GM12878 (cell line): Measurements from ENCODE around the gene ZXDC. TPM values are rescaled to one million over a fixed set of nuclear protein-coding genes. Genes with fewer than 3 reads are reported as not detected.

ENCODE experiments used
- ATAC-seq: fragments of 200-7000 bp; cut with Tn5 transposase; 3 replicates; pipeline ENCODE4 v1.9.1; 2020; ENCODE audit warnings: mild to moderate bottlenecking, moderate library complexity
- BruUV-seq: library from RNA; stranded (reverse); fragments of 400-500 nt; replicated peaks from 2 replicates; lab custom pipeline; 2021; lab: Mats Ljungman, UMichigan
- CTCF ChIA-PET: fragments of 300-600 bp; sonication (Branson Sonifier 250); formaldehyde crosslinking; extraction: SDS; loops from one replicate; lab custom pipeline; 2021; ENCODE audit warnings: inconsistent platforms; lab: Yijun Ruan, JAX
- POLR2A ChIA-PET: fragments of 350-600 bp; formaldehyde crosslinking; extraction: SDS; loops from one replicate; lab custom pipeline; 2021; ENCODE audit warnings: inconsistent platforms; lab: Charles Lee
- RAD21 ChIA-PET: fragments of 300-600 bp; sonication (Branson Sonifier 250); formaldehyde crosslinking; loops from one replicate; lab custom pipeline; 2023; ENCODE audit warnings: antibody characterized with exemption; ENCODE audit not compliant: unreplicated experiment; lab: Charles Lee
- SMC1A ChIA-PET: fragments of 300-600 bp; sonication (Branson Sonifier 250); formaldehyde crosslinking; loops from one replicate; lab custom pipeline; 2023; ENCODE audit not compliant: unreplicated experiment, uncharacterized antibody; lab: Charles Lee
- DNase-seq: peaks from one replicate; pipeline ENCODE4 v3.0.0-alpha.2; 2011; ENCODE audit warnings: low read depth, low spot score
- FAIRE-seq: peaks from 3 replicates; lab custom pipeline; 2011; peaks lifted over from hg19 to GRCh38; lab: Jason Lieb, UNC
- H2AFZ ChIP-seq: 2 replicates; pipeline ENCODE4 v1.6.0; 2011; ENCODE audit warnings: low read depth, low read length, control low read depth; ENCODE audit not compliant: control insufficient read depth
- H3K27ac ChIP-seq: 2 replicates; pipeline ENCODE4 v1.5.1; 2011; ENCODE audit warnings: control low read depth; ENCODE audit not compliant: control insufficient read depth, insufficient read depth
- H3K27me3 ChIP-seq, 2 experiments: replicated peaks in 1 of 2; 2 replicates each; pipeline versions ENCODE4 v1.6.0 to v1.6.1; 2011; ENCODE audit warnings: low read length in 1 of 2; ENCODE audit not compliant: control insufficient read depth in 2 of 2, insufficient read depth in 2 of 2
- H3K36me3 ChIP-seq, 2 experiments: 2 replicates each; pipeline ENCODE4 v1.5.1; 2011; ENCODE audit warnings: low read length in 1 of 2; ENCODE audit not compliant: control insufficient read depth in 2 of 2, insufficient read depth in 2 of 2
- H3K4me1 ChIP-seq: 2 replicates; pipeline ENCODE4 v1.6.1; 2011; ENCODE audit warnings: mild to moderate bottlenecking, low read length, moderate library complexity, mixed read lengths; ENCODE audit not compliant: control insufficient read depth, insufficient read depth
- H3K4me2 ChIP-seq: 2 replicates; pipeline ENCODE4 v1.6.0; 2011; ENCODE audit warnings: control low read depth; ENCODE audit not compliant: control insufficient read depth, insufficient read depth
- H3K4me3 ChIP-seq: fragments of 200-600 bp; sonication (generic); 2 replicates; pipeline ENCODE4 v1.5.1; 2016
- H3K79me2 ChIP-seq: 2 replicates; pipeline ENCODE4 v1.6.0; 2011; ENCODE audit warnings: low read length; ENCODE audit not compliant: control insufficient read depth, insufficient read depth
- H3K9ac ChIP-seq: 2 replicates; pipeline ENCODE4 v1.8.0; 2011; ENCODE audit warnings: low read length, control low read depth, mixed read lengths; ENCODE audit not compliant: control insufficient read depth, insufficient read depth
- H3K9me3 ChIP-seq: replicated peaks from 3 replicates; pipeline ENCODE4 v1.5.1; 2011; ENCODE audit warnings: mild to moderate bottlenecking, low read length; ENCODE audit not compliant: control insufficient read depth, insufficient read depth
- H4K20me1 ChIP-seq: 2 replicates; pipeline ENCODE4 v1.6.0; 2011; ENCODE audit not compliant: control insufficient read depth, insufficient read depth
- CBX3 ChIP-seq: fragments of 200-600 bp; sonication (generic); IDR thresholded peaks from 2 replicates; pipeline ENCODE4 v1.6.1; 2016; ENCODE audit warnings: low read depth, borderline replicate concordance
- GABPA ChIP-seq: IDR thresholded peaks from 2 replicates; pipeline ENCODE4 v1.6.1; 2014; ENCODE audit warnings: antibody characterized with exemption, low read depth, mild to moderate bottlenecking, inconsistent platforms
- NBN ChIP-seq: fragments of 450-650 bp; IDR thresholded peaks from 2 replicates; pipeline ENCODE4 v1.6.1; 2016
- NFXL1 ChIP-seq: fragments of 450-650 bp; IDR thresholded peaks from 2 replicates; pipeline ENCODE4 v1.6.1; 2017; ENCODE audit warnings: antibody characterized with exemption, mild to moderate bottlenecking, borderline replicate concordance
- NFYB ChIP-seq: IDR thresholded peaks from 2 replicates; pipeline ENCODE4 v1.6.1; 2011; ENCODE audit warnings: low read depth, mild to moderate bottlenecking, low read length, improper control_type of control experiment, moderate library complexity; ENCODE audit not compliant: insufficient read depth
- NR2C1 ChIP-seq: fragments of 450-650 bp; IDR thresholded peaks from 2 replicates; pipeline ENCODE4 v1.6.1; 2017; ENCODE audit warnings: antibody characterized with exemption, mild to moderate bottlenecking, moderate library complexity
- PRDM15 ChIP-seq: fragments of 450-650 bp; formaldehyde crosslinking; IDR thresholded peaks from 2 replicates; pipeline ENCODE4 v1.4.0; 2020; ENCODE audit warnings: mild to moderate bottlenecking, moderate library complexity
- SREBF1 ChIP-seq: IDR thresholded peaks from 2 replicates; pipeline ENCODE4 v1.6.1; 2012; ENCODE audit warnings: mild to moderate bottlenecking, low read length
- TARDBP ChIP-seq: IDR thresholded peaks from 2 replicates; pipeline ENCODE4 v1.6.1; 2016; ENCODE audit warnings: borderline replicate concordance
- USF2 ChIP-seq: IDR thresholded peaks from 2 replicates; pipeline ENCODE4 v1.6.1; 2011; ENCODE audit warnings: low read depth, low read length, improper control_type of control experiment, borderline replicate concordance
- ZNF207 ChIP-seq: fragments of 450-650 bp; IDR thresholded peaks from 2 replicates; pipeline ENCODE4 v1.6.1; 2014; ENCODE audit warnings: antibody characterized with exemption, mild to moderate bottlenecking, borderline replicate concordance
- ZNF274 ChIP-seq: IDR thresholded peaks from one replicate; pipeline ENCODE4 v1.8.0; 2011; ENCODE audit not compliant: insufficient read length, insufficient read depth
- WGBS: methylation state at CpG from one replicate; pipeline ENCODE4 v1.1.6; 2016; ENCODE audit warnings: low lambda C conversion rate; ENCODE audit not compliant: insufficient replicate concordance, insufficient coverage; ENCODE audit errors: missing lambda C conversion rate; 5-methylcytosine and 5-hydroxymethylcytosine counted together
- in situ Hi-C: fragments of 300-500 bp; cut with MboI; formaldehyde crosslinking; loops from 9 replicates; pipeline ENCODE4 v1.14.3; 2018; ENCODE audit warnings: mixed read lengths
- intact Hi-C: fragments of 100-400 bp; cut with micrococcal nuclease; formaldehyde crosslinking; loops from one replicate; pipeline ENCODE4 v1.14.2; 2022; ENCODE audit not compliant: unreplicated experiment
- polyA plus RNA-seq, 11 experiments: library from polyadenylated mRNA; depleted of rRNA in 4 of 11; unstranded in 6 of 11; stranded (reverse) in 5 of 11; fragments of >200 nt; fragmentation: Nextera tagmentation in 4 of 11; fragmentation: Illumina TruSeq in 1 of 11; extraction: Ambion mirVana in 4 of 11; extraction: Trizol in 1 of 11; gene quantifications; 1 replicate in 1 of 11; 2 replicates in 10 of 11; pipeline versions ENCODE4 v1.2.1 to v1.2.3, GENCODE V29; 2011 to 2016; ENCODE audit warnings: inconsistent platforms in 2 of 11, missing spikeins in 2 of 11, low read depth in 1 of 11
- total RNA-seq, 4 experiments: library from RNA; depleted of rRNA in 3 of 4; stranded (reverse); fragments of >200 nt in 3 of 4; fragmentation: Illumina TruSeq in 1 of 4; extraction: Trizol in 1 of 4; gene quantifications; 2 replicates each; pipeline versions ENCODE4 v1.2.1 to v1.2.3, GENCODE V29; 2013 to 2021
- TF ChIP-seq, protein P1 (sequence below): fragments of 150-350 bp; IDR thresholded peaks from 2 replicates; pipeline ENCODE4 v1.6.1; 2014; ENCODE audit warnings: mild to moderate bottlenecking, low read depth, low read length
- TF ChIP-seq, protein P2 (sequence below): fragments of 450-650 bp; IDR thresholded peaks from 2 replicates; pipeline ENCODE4 v1.6.1; 2017; ENCODE audit warnings: mild to moderate bottlenecking, moderate library complexity

Gene ZXDC
- total and polyA plus RNA-seq, 10 of the 15 experiments (the other 5 are each of a cell fraction or from before 2014, with no cell fraction given) = 0.72 to 15.3 (median 8.5) TPM

- H3K27ac ChIP-seq = no peak overlapping the region
- CTCF ChIA-PET = no interaction called here
- H2AFZ ChIP-seq = no peak overlapping the region
- H4K20me1 ChIP-seq = no peaks in the 10 kb centered on the region
- POLR2A ChIA-PET = no interaction called here
- no peak overlapping the region for H3K4me2 ChIP-seq
- H3K4me3 ChIP-seq = no peak overlapping the region
- no peaks in the 10 kb centered on the region for H3K27me3 ChIP-seq
- WGBS = 98% methylated on average over 2 of the region's 2 CpGs
- no peak overlapping the region for H3K9ac ChIP-seq
- RAD21 ChIA-PET = no interaction called here
- no peaks in the 10 kb centered on the region for H3K79me2 ChIP-seq
- no peaks in the 10 kb centered on the region for H3K4me1 ChIP-seq
- no TSS peak for BruUV-seq
- ATAC-seq (no peak), DNase-seq (no peak), FAIRE-seq (no peak)
- no peaks in the 10 kb centered on the region for H3K9me3 ChIP-seq
- H3K36me3 ChIP-seq = peaks cover 5 to 8% of the 10 kb centered on the region in 2 experiments; a peak in 3 of 4 replicates
- in situ Hi-C loops (no loop called here), intact Hi-C loops (no loop called here)
- SMC1A ChIA-PET = no interaction called here
- TF ChIP-seq SREBF1 (no peak), CBX3 (no peak), ZNF274 (no peak), USF2 (no peak), NBN (no peak), TARDBP (no peak), GABPA (no peak), NFYB (no peak), PRDM15 (no peak), ZNF207 (no peak), NR2C1 (no peak), NFXL1 (no peak)
- TF ChIP-seq, protein P1, sequence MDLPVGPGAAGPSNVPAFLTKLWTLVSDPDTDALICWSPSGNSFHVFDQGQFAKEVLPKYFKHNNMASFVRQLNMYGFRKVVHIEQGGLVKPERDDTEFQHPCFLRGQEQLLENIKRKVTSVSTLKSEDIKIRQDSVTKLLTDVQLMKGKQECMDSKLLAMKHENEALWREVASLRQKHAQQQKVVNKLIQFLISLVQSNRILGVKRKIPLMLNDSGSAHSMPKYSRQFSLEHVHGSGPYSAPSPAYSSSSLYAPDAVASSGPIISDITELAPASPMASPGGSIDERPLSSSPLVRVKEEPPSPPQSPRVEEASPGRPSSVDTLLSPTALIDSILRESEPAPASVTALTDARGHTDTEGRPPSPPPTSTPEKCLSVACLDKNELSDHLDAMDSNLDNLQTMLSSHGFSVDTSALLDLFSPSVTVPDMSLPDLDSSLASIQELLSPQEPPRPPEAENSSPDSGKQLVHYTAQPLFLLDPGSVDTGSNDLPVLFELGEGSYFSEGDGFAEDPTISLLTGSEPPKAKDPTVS = no peak
- TF ChIP-seq, protein P2, sequence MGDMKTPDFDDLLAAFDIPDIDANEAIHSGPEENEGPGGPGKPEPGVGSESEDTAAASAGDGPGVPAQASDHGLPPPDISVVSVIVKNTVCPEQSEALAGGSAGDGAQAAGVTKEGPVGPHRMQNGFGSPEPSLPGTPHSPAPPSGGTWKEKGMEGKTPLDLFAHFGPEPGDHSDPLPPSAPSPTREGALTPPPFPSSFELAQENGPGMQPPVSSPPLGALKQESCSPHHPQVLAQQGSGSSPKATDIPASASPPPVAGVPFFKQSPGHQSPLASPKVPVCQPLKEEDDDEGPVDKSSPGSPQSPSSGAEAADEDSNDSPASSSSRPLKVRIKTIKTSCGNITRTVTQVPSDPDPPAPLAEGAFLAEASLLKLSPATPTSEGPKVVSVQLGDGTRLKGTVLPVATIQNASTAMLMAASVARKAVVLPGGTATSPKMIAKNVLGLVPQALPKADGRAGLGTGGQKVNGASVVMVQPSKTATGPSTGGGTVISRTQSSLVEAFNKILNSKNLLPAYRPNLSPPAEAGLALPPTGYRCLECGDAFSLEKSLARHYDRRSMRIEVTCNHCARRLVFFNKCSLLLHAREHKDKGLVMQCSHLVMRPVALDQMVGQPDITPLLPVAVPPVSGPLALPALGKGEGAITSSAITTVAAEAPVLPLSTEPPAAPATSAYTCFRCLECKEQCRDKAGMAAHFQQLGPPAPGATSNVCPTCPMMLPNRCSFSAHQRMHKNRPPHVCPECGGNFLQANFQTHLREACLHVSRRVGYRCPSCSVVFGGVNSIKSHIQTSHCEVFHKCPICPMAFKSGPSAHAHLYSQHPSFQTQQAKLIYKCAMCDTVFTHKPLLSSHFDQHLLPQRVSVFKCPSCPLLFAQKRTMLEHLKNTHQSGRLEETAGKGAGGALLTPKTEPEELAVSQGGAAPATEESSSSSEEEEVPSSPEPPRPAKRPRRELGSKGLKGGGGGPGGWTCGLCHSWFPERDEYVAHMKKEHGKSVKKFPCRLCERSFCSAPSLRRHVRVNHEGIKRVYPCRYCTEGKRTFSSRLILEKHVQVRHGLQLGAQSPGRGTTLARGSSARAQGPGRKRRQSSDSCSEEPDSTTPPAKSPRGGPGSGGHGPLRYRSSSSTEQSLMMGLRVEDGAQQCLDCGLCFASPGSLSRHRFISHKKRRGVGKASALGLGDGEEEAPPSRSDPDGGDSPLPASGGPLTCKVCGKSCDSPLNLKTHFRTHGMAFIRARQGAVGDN = no peak
Measured at GRCh38 chr3:126446791-126447190, 28.9 kb downstream of the ZXDC start.
